ENCODE results near the gene SF3B2. TPM values are rescaled to one million over a fixed set of nuclear protein-coding genes. Genes with fewer than 3 reads are reported as not detected.

Gene SF3B2
- polyA plus RNA-seq, 3 donors = 32.1 to 107 (median 52.6) TPM

- peaks cover 88% of the 10 kb centered on the region for H3K79me2 ChIP-seq (ENCODE audit: insufficient read depth, low read length)
- peak overlapping the region; percentile 61 for H3K9ac ChIP-seq (ENCODE audit: insufficient read depth, low read length, poor library complexity, severe bottlenecking)
- H2AFZ ChIP-seq (ENCODE audit: insufficient read depth, low read depth, low read length, poor library complexity, severe bottlenecking) = no peak overlapping the region
- no peaks in the 10 kb centered on the region for H3K27me3 ChIP-seq (ENCODE audit: control insufficient read depth in 2 of 2, insufficient read depth in 2 of 2, low read length in 2 of 2)
- H3K36me3 Mint-ChIP-seq = peaks cover 19 to 33% of the 10 kb centered on the region in 2 donors
- H3K9me3 Mint-ChIP-seq = peaks cover 0 to 2% (median 0%) of the 10 kb centered on the region in 7 donors
- H3K4me3 Mint-ChIP-seq = peak overlapping the region; percentile 37 to 89
- H3K4me1 ChIP-seq (ENCODE audit: control insufficient read depth in 1 of 2, insufficient read depth in 2 of 2, low read length in 2 of 2) = peaks cover 23 to 46% of the 10 kb centered on the region in 2 donors
- H3K27me3 Mint-ChIP-seq (ENCODE audit: low read depth in 3 of 3) = peaks cover 0 to 3% (median 1%) of the 10 kb centered on the region in 3 donors
- peak; percentile 55 to 83 (median 63) for DNase-seq
- H3K4me3 ChIP-seq (replicated peaks in 1 of 3; ENCODE audit: low read depth in 2 of 3, low read length in 3 of 3) = peak overlapping the region in 1 of 3 experiments; percentile 67
- peaks cover 58% of the 10 kb centered on the region for H3K4me1 Mint-ChIP-seq
- intact Hi-C loops (cut with micrococcal nuclease) = no loop called here
- 74% methylated on average over 6 of the region's 9 CpGs for WGBS (ENCODE audit: insufficient coverage)
- no peaks in the 10 kb centered on the region for H4K20me1 ChIP-seq (ENCODE audit: insufficient read depth, low read length)
- no peak for TF ChIP-seq CTCF (IDR thresholded peaks at IDR 0.05)
- peak overlapping the region; percentile 89 to 99 (median 96) for H3K27ac Mint-ChIP-seq
- no peaks in the 10 kb centered on the region for H3K9me3 ChIP-seq (replicated peaks in 1 of 2; ENCODE audit: control insufficient read depth in 1 of 2, insufficient read depth in 1 of 2, low read length in 2 of 2)
- H3K27ac ChIP-seq (ENCODE audit: low read depth in 1 of 2, low read length in 2 of 2) = peak overlapping the region; percentile 75 to 89
- H3K36me3 ChIP-seq (replicated peaks in 1 of 2; ENCODE audit: control insufficient read depth in 1 of 2, insufficient read depth in 2 of 2, low read length in 2 of 2) = peaks cover 0 to 18% of the 10 kb centered on the region in 2 donors
- H3K4me2 ChIP-seq (replicated peaks; ENCODE audit: extremely low read depth, low read length, poor library complexity, severe bottlenecking) = peak overlapping the region; percentile 82
Observed at GRCh38 chr11:66080055-66080817, 28.1 kb downstream of the SF3B2 start.

- Histone ChIP-seq H3K27ac (ENCODE audit: low read depth in 1 of 2, low read length in 2 of 2) (peak overlapping the region; percentile 75 to 89), H3K9me3 (replicated peaks in 1 of 2; ENCODE audit: control insufficient read depth in 1 of 2, insufficient read depth in 1 of 2, low read length in 2 of 2) (no peaks in the 10 kb centered on the region), H3K9ac (ENCODE audit: insufficient read depth, low read length, poor library complexity, severe bottlenecking) (peak overlapping the region; percentile 61), H3K36me3 (replicated peaks in 1 of 2; ENCODE audit: control insufficient read depth in 1 of 2, insufficient read depth in 2 of 2, low read length in 2 of 2) (peaks cover 0 to 9% of the 10 kb centered on the region in 2 donors), H3K27me3 (ENCODE audit: control insufficient read depth in 2 of 2, insufficient read depth in 2 of 2, low read length in 2 of 2) (no peaks in the 10 kb centered on the region), H3K4me2 (replicated peaks; ENCODE audit: extremely low read depth, low read length, poor library complexity, severe bottlenecking) (peak overlapping the region; percentile 82), H3K79me2 (ENCODE audit: insufficient read depth, low read length) (peaks cover 87% of the 10 kb centered on the region), H3K4me3 (replicated peaks in 1 of 3; ENCODE audit: low read depth in 2 of 3, low read length in 3 of 3) (peak overlapping the region in 2 of 3 experiments; percentile 37 to 67), H4K20me1 (ENCODE audit: insufficient read depth, low read length) (no peaks in the 10 kb centered on the region), H3K4me1 (ENCODE audit: control insufficient read depth in 1 of 2, insufficient read depth in 2 of 2, low read length in 2 of 2) (peaks cover 23 to 46% of the 10 kb centered on the region in 2 donors), H2AFZ (ENCODE audit: insufficient read depth, low read depth, low read length, poor library complexity, severe bottlenecking) (peak overlapping the region; percentile 64)
- DNase-seq = peak; percentile 71 to 91 (median 77)
- Mint-ChIP-seq H3K4me1 (peaks cover 58% of the 10 kb centered on the region), H3K27me3 (ENCODE audit: low read depth in 3 of 3) (peaks cover 0 to 3% (median 1%) of the 10 kb centered on the region in 3 donors), H3K27ac (peak overlapping the region; percentile 89 to 99 (median 96)), H3K4me3 (peak overlapping the region; percentile 75 to 89), H3K36me3 (peaks cover 18 to 22% of the 10 kb centered on the region in 2 donors), H3K9me3 (peaks cover 0 to 1% (median 0%) of the 10 kb centered on the region in 7 donors)
- 0% methylated on average over 3 of the region's 5 CpGs for WGBS (ENCODE audit: insufficient coverage)
- no peak for TF ChIP-seq CTCF (IDR thresholded peaks at IDR 0.05)
- intact Hi-C loops (cut with micrococcal nuclease) = no loop called here
Observed at GRCh38 chr11:66081505-66081904, 29.3 kb downstream of the SF3B2 start.

Measured in CD14-positive monocyte (primary cell).